HepG2 (cell line): ENCODE data around the gene KRTAP3-1. TPM values are rescaled to one million over a fixed set of nuclear protein-coding genes. Genes with fewer than 3 reads are reported as not detected.
A peak's percentile ranks its signal among the peaks of the same experiment; 100 is the strongest.

ENCODE experiments used
- ARNT ChIP-seq: fragments of 450-650 bp; IDR thresholded peaks from 2 replicates; pipeline ENCODE4 v1.6.1; 2017
- GTF2F1 ChIP-seq: fragments of 150-350 bp; IDR thresholded peaks from 2 replicates; pipeline ENCODE4 v1.6.1; 2014; ENCODE audit warnings: low read length
- HBP1 ChIP-seq: IDR thresholded peaks from 2 replicates; pipeline ENCODE4 v1.6.1; 2016; ENCODE audit warnings: low read depth, control low read depth
- HNRNPK ChIP-seq: fragments of 200-400 bp; formaldehyde crosslinking; IDR thresholded peaks from 2 replicates; pipeline ENCODE4 v1.6.1; 2018; ENCODE audit warnings: low read length, low read depth, moderate library complexity, mild to moderate bottlenecking; ENCODE audit not compliant: poor library complexity, severe bottlenecking
- JARID2 ChIP-seq: sonication (generic); formaldehyde crosslinking; IDR thresholded peaks from 2 replicates; pipeline ENCODE4 v1.8.1; 2023; ENCODE audit warnings: missing genetic modification reagents, inconsistent platforms; ENCODE audit not compliant: insufficient replicate concordance
- MED1 ChIP-seq: sonication (generic); formaldehyde crosslinking; IDR thresholded peaks from 2 replicates; pipeline ENCODE4 v1.4.0; 2020; ENCODE audit warnings: missing genetic modification reagents
- MIER2 ChIP-seq: IDR thresholded peaks from 2 replicates; pipeline ENCODE4 v1.6.1; 2016; ENCODE audit warnings: missing biosample characterization, missing genetic modification reagents
- MLXIP ChIP-seq: sonication (generic); formaldehyde crosslinking; IDR thresholded peaks from 2 replicates; pipeline ENCODE4 v1.9.0; 2021; ENCODE audit warnings: missing genetic modification reagents, borderline replicate concordance
- NBN ChIP-seq: fragments of 450-650 bp; conservative IDR thresholded peaks from 2 replicates; pipeline ENCODE4 v1.6.1; 2017
- NFE2 ChIP-seq: sonication (generic); formaldehyde crosslinking; IDR thresholded peaks from 2 replicates; pipeline ENCODE4 v1.4.0; 2020; ENCODE audit warnings: missing genetic modification reagents
- PPARG ChIP-seq: conservative IDR thresholded peaks from 2 replicates; pipeline ENCODE4 v1.6.1; 2016; ENCODE audit warnings: missing biosample characterization, missing genetic modification reagents
- PRDM10 ChIP-seq: sonication (generic); formaldehyde crosslinking; IDR thresholded peaks from 2 replicates; pipeline ENCODE4 v1.4.0; 2020; ENCODE audit warnings: low read depth, missing genetic modification reagents
- SALL2 ChIP-seq: sonication (generic); formaldehyde crosslinking; IDR thresholded peaks from 2 replicates; pipeline ENCODE4 v1.8.1; 2023; ENCODE audit warnings: mild to moderate bottlenecking, missing genetic modification reagents, inconsistent platforms
- SIX4 ChIP-seq: sonication (generic); formaldehyde crosslinking; IDR thresholded peaks from 2 replicates; pipeline ENCODE4 v1.4.0; 2020; ENCODE audit warnings: missing genetic modification reagents
- SMAD9 ChIP-seq: sonication (generic); formaldehyde crosslinking; IDR thresholded peaks from 2 replicates; pipeline ENCODE4 v1.5.1; 2020; ENCODE audit warnings: mild to moderate bottlenecking, missing genetic modification reagents
- SPEN ChIP-seq: sonication (generic); formaldehyde crosslinking; IDR thresholded peaks from 2 replicates; pipeline ENCODE4 v1.5.1; 2020; ENCODE audit warnings: low read depth, mild to moderate bottlenecking, missing genetic modification reagents
- TMF1 ChIP-seq: sonication (generic); formaldehyde crosslinking; IDR thresholded peaks from 2 replicates; pipeline ENCODE4 v1.8.1; 2022; ENCODE audit warnings: low read depth, missing genetic modification reagents
- XBP1 ChIP-seq: sonication (generic); formaldehyde crosslinking; IDR thresholded peaks from 2 replicates; pipeline ENCODE4 v1.5.0; 2020; ENCODE audit warnings: missing genetic modification reagents
- ZEB1 ChIP-seq: IDR thresholded peaks from 2 replicates; pipeline ENCODE4 v1.6.1; 2012; ENCODE audit warnings: mild to moderate bottlenecking, low read depth, inconsistent platforms; ENCODE audit not compliant: insufficient replicate concordance
- ZNF124 ChIP-seq: sonication (generic); formaldehyde crosslinking; IDR thresholded peaks from 2 replicates; pipeline ENCODE4 v1.4.0; 2020; ENCODE audit warnings: missing genetic modification reagents
- ZNF335 ChIP-seq: sonication (generic); formaldehyde crosslinking; IDR thresholded peaks from 2 replicates; pipeline ENCODE4 v1.4.0; 2020; ENCODE audit warnings: missing genetic modification reagents
- ZNF432 ChIP-seq: sonication (generic); formaldehyde crosslinking; IDR thresholded peaks from 2 replicates; pipeline ENCODE4 v1.5.0; 2020; ENCODE audit warnings: missing genetic modification reagents, mild to moderate bottlenecking, borderline replicate concordance
- ZNF576 ChIP-seq: sonication (generic); formaldehyde crosslinking; IDR thresholded peaks from 2 replicates; pipeline ENCODE4 v1.4.0; 2020; ENCODE audit warnings: mild to moderate bottlenecking, missing genetic modification reagents
- ZNF607 ChIP-seq: sonication (generic); formaldehyde crosslinking; IDR thresholded peaks from 2 replicates; pipeline ENCODE4 v1.5.1; 2020; ENCODE audit warnings: missing genetic modification reagents, mild to moderate bottlenecking, borderline replicate concordance
- ZNF766 ChIP-seq: sonication (generic); formaldehyde crosslinking; IDR thresholded peaks from 2 replicates; pipeline ENCODE4 v1.5.0; 2020; ENCODE audit warnings: missing genetic modification reagents, borderline replicate concordance
- polyA plus RNA-seq, 8 experiments: library from polyadenylated mRNA; depleted of rRNA in 3 of 8; stranded (reverse) in 7 of 8; unstranded in 1 of 8; fragments of >200 nt; fragmentation: Illumina TruSeq in 4 of 8; extraction: Trizol in 4 of 8; gene quantifications; 2 replicates each; pipeline versions ENCODE4 v1.2.1 to v1.2.3, GENCODE V29; 2011 to 2016; ENCODE audit warnings: low read depth in 4 of 8, missing spikeins in 1 of 8, mixed read lengths in 1 of 8; ENCODE audit not compliant: insufficient read depth in 1 of 8
- total RNA-seq, 5 experiments: library from RNA; depleted of rRNA; stranded (reverse); fragments of >200 nt; fragmentation: Illumina TruSeq; extraction: Trizol; gene quantifications; 2 replicates each; pipeline ENCODE4 v1.2.3, GENCODE V29; 2016; ENCODE audit warnings: low read depth in 1 of 5

Gene KRTAP3-1
- total and polyA plus RNA-seq, 2 of the 13 experiments (the other 11 are each of a cell fraction or from before 2014, with no cell fraction given): 0.29 to 3.7 TPM

- no peak for TF ChIP-seq ZNF576 (CRISPR knock-in tag)
- TF ChIP-seq ZNF766 (CRISPR knock-in tag): no peak
- no peak for TF ChIP-seq JARID2
- 0 out of 2 replicates have a peak, but pooled peaks have one; percentile 34 for TF ChIP-seq SIX4 (CRISPR knock-in tag)
- TF ChIP-seq MIER2 (CRISPR knock-in tag): 0 out of 2 replicates have a peak, but pooled peaks have one; percentile 42
- TF ChIP-seq MED1 (CRISPR knock-in tag): peak; percentile 89
- TF ChIP-seq NFE2: no peak
- no peak for TF ChIP-seq XBP1 (CRISPR knock-in tag)
- no peak for TF ChIP-seq SMAD9
- TF ChIP-seq PPARG (CRISPR knock-in tag): peak; percentile 82
- no peak for TF ChIP-seq ARNT
- no peak for TF ChIP-seq SPEN
- no peak for TF ChIP-seq MLXIP
- no peak for TF ChIP-seq SALL2 (CRISPR knock-in tag)
- TF ChIP-seq NBN: no peak
- TF ChIP-seq HBP1 (CRISPR knock-in tag): no peak
- no peak for TF ChIP-seq TMF1 (CRISPR knock-in tag)
- no peak; the same call in 1 of the 2 replicates for TF ChIP-seq ZNF335 (CRISPR knock-in tag)
- peak; percentile 35 for TF ChIP-seq ZEB1
- no peak for TF ChIP-seq PRDM10 (CRISPR knock-in tag)
- no peak for TF ChIP-seq ZNF432 (CRISPR knock-in tag)
- TF ChIP-seq ZNF124 (CRISPR knock-in tag): no peak
- TF ChIP-seq ZNF607 (CRISPR knock-in tag): no peak
- TF ChIP-seq HNRNPK: no peak
- no peak for TF ChIP-seq GTF2F1
These were observed 403 bp upstream of the KRTAP3-1 start (continued) for GRCh38 chr17:41009301-41009760.
